GM21786 (cell line): ENCODE results near the gene YY1.
"Not testable (repeated sequence)": the region's sequence is repeated elsewhere in the genome, so short reads cannot be mapped to it uniquely, and the experiment has no call there.

ENCODE experiments used
- ATAC-seq: cut with Tn5 transposase; IDR thresholded peaks from one replicate; pipeline ENCODE4 v1.9.1; 2021; ENCODE audit not compliant: unreplicated experiment

The YY1 gene

GRCh38 chr14:100283984-100284881 is 45.3 kb downstream of the YY1 start:
- no peak for ATAC-seq

GRCh38 chr14:100285021-100285912 is 46.3 kb downstream of the YY1 start:
- peak; percentile 81 for ATAC-seq

- no peak for ATAC-seq
These were observed 47.0 kb downstream of the YY1 start for GRCh38 chr14:100285913-100286400.

- no peak for ATAC-seq
These were observed 47.7 kb downstream of the YY1 start for GRCh38 chr14:100286484-100287191.

GRCh38 chr14:100287202-100287997 is 48.5 kb downstream of the YY1 start:
- no peak for ATAC-seq

- ATAC-seq = not testable (repeated sequence)
These were observed 49.0 kb downstream of the YY1 start for GRCh38 chr14:100287998-100288295.

GRCh38 chr14:100288382-100289185 is 49.6 kb downstream of the YY1 start:
- no peak for ATAC-seq

- no peak for ATAC-seq
These were observed 51.1 kb downstream of the YY1 start for GRCh38 chr14:100289916-100290606.

GRCh38 chr14:100290607-100291304 is 51.8 kb downstream of the YY1 start:
- no peak for ATAC-seq

- ATAC-seq = no peak
These were observed 52.5 kb downstream of the YY1 start for GRCh38 chr14:100291305-100292075.

GRCh38 chr14:100292301-100292775 is 53.4 kb downstream of the YY1 start:
- no peak for ATAC-seq

GRCh38 chr14:100292776-100293461 is 54.0 kb downstream of the YY1 start:
- ATAC-seq = no peak

GRCh38 chr14:100293497-100294212 is 54.7 kb downstream of the YY1 start:
- ATAC-seq = no peak

GRCh38 chr14:100294213-100294962 is 55.4 kb downstream of the YY1 start:
- ATAC-seq = peak; percentile 35

- no peak for ATAC-seq
These were observed 56.0 kb downstream of the YY1 start for GRCh38 chr14:100294963-100295330.
